Neutrophil (primary cell): ENCODE data around the gene LYVE1.

Source experiments
- H3K27ac ChIP-seq: fragments of 200-600 bp; sonication (generic); 2 replicates; pipeline ENCODE4 v1.5.1; 2016; ENCODE audit warnings: mild to moderate bottlenecking, moderate library complexity
- H3K27me3 ChIP-seq: fragments of 200-600 bp; sonication (generic); 2 replicates; pipeline ENCODE4 v1.6.0; 2016; ENCODE audit warnings: mild to moderate bottlenecking
- H3K36me3 ChIP-seq: fragments of 200-600 bp; sonication (generic); 2 replicates; pipeline ENCODE4 v1.5.1; 2017
- H3K4me1 ChIP-seq, 2 experiments: fragments of 200-600 bp in 1 of 2; sonication (generic) in 1 of 2; 1 replicate in 1 of 2; 2 replicates in 1 of 2; pipeline versions ENCODE4 v1.5.1 to v1.6.1; 2013 to 2016; ENCODE audit warnings: low read depth in 1 of 2, low read length in 1 of 2, mild to moderate bottlenecking in 1 of 2, moderate library complexity in 1 of 2; ENCODE audit not compliant: control insufficient read depth in 1 of 2, insufficient read depth in 1 of 2
- H3K4me3 ChIP-seq, 2 experiments: fragments of 200-600 bp in 1 of 2; sonication (generic) in 1 of 2; 1 replicate in 1 of 2; 2 replicates in 1 of 2; pipeline ENCODE4 v1.5.1; 2013 to 2016; ENCODE audit warnings: low read depth in 1 of 2, low read length in 1 of 2, mild to moderate bottlenecking in 1 of 2, moderate library complexity in 1 of 2
- H3K9me3 ChIP-seq: fragments of 200-600 bp; sonication (generic); 2 replicates; pipeline ENCODE4 v1.5.1; 2016
- TF ChIP-seq, protein P1 (sequence below): fragments of 200-600 bp; sonication (generic); IDR thresholded peaks from 2 replicates; pipeline ENCODE4 v1.5.1; 2016; ENCODE audit warnings: antibody characterized with exemption

LYVE1 gene

DNA sequence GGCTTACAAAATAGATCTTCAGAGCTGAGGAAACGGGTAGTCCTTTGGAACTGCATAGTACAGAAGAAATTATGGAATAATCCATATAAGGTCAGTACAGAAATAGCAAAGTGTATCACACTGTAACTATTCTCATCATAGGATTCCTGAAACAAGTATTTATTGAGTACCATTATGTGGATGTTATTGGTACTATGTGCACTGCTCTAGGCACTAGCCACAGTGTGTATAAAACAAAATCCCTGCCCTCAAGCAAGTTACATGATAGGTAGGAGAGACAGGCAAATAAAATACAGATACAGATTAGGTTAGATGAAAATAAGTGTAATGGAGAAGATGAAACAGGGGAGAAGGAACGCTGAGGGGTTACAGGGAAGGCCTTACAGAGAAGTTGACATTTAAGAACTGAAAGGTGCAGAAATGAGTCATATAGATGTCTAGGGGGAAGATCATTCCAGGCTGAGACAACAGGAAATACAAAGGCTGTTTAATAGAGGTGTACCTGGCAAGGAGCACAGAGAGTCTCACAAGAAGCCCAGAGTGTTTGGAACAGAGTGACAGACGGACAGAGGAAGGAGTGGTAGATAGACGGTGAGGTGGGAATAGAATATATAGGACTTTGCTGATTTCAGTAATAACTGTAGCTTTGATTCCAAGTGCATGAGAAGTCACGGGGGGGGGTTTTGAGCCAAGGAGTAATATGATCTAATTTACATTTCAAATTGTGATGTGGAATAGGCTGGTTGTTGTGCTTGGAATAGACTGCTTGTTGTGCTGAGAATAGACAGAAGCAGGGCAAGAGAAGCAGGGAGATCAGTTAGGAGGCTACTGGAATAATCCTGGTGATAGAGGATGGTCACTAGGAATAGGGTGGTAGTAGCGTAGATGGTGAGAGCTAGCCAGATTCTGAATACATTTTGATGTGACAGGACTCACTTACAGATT, 41.2 kb downstream of the LYVE1 start:
- no peaks in the 10 kb centered on the region for H3K27me3 ChIP-seq
- TF ChIP-seq, protein P1, sequence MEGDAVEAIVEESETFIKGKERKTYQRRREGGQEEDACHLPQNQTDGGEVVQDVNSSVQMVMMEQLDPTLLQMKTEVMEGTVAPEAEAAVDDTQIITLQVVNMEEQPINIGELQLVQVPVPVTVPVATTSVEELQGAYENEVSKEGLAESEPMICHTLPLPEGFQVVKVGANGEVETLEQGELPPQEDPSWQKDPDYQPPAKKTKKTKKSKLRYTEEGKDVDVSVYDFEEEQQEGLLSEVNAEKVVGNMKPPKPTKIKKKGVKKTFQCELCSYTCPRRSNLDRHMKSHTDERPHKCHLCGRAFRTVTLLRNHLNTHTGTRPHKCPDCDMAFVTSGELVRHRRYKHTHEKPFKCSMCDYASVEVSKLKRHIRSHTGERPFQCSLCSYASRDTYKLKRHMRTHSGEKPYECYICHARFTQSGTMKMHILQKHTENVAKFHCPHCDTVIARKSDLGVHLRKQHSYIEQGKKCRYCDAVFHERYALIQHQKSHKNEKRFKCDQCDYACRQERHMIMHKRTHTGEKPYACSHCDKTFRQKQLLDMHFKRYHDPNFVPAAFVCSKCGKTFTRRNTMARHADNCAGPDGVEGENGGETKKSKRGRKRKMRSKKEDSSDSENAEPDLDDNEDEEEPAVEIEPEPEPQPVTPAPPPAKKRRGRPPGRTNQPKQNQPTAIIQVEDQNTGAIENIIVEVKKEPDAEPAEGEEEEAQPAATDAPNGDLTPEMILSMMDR: no peak
- no peaks in the 10 kb centered on the region for H3K9me3 ChIP-seq
- no peaks in the 10 kb centered on the region for H3K4me1 ChIP-seq
- peaks cover 94% of the 10 kb centered on the region for H3K36me3 ChIP-seq
- no peak overlapping the region for H3K27ac ChIP-seq
- H3K4me3 ChIP-seq: no peak overlapping the region

- no peak overlapping the region for H3K4me3 ChIP-seq
- H3K36me3 ChIP-seq: peaks cover 96% of the 10 kb centered on the region
- no peak overlapping the region for H3K27ac ChIP-seq
- H3K9me3 ChIP-seq: no peaks in the 10 kb centered on the region
- TF ChIP-seq, protein P1: no peak
- no peaks in the 10 kb centered on the region for H3K27me3 ChIP-seq
- H3K4me1 ChIP-seq: no peaks in the 10 kb centered on the region
These were observed 44.0 kb downstream of the LYVE1 start for GRCh38 chr11:10524471-10524870.

DNA sequence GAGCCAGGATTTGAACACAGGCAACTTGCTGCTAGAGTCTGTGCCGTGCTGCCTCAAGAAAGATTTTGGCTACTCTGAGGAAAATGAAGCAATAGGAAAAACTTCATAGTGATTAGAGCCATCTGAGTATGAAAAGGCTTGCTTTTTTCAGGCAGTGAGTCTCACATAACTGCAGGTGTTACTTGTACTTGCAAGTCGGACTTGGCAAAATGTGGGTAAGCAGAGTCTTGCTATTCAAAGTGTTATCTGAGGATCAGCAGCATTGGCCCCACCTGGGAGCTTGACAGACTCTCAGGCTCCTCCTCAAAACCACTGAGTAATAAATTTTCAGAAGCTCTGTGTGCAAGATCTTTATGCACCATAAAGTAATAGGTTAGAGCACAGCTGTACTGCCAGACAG, 45.5 kb downstream of the LYVE1 start:
- Histone ChIP-seq H3K36me3 (peaks cover 94% of the 10 kb centered on the region), H3K4me1 (no peaks in the 10 kb centered on the region), H3K4me3 (no peak overlapping the region), H3K27ac (no peak overlapping the region), H3K9me3 (no peaks in the 10 kb centered on the region), H3K27me3 (no peaks in the 10 kb centered on the region)
- TF ChIP-seq, protein P1: no peak

- Histone ChIP-seq H3K27me3 (no peaks in the 10 kb centered on the region), H3K4me1 (no peaks in the 10 kb centered on the region), H3K36me3 (peaks cover 90% of the 10 kb centered on the region), H3K27ac (no peak overlapping the region), H3K9me3 (no peaks in the 10 kb centered on the region), H3K4me3 (no peak overlapping the region)
- TF ChIP-seq, protein P1: no peak
These were observed 46.2 kb downstream of the LYVE1 start for GRCh38 chr11:10522276-10522675.

DNA sequence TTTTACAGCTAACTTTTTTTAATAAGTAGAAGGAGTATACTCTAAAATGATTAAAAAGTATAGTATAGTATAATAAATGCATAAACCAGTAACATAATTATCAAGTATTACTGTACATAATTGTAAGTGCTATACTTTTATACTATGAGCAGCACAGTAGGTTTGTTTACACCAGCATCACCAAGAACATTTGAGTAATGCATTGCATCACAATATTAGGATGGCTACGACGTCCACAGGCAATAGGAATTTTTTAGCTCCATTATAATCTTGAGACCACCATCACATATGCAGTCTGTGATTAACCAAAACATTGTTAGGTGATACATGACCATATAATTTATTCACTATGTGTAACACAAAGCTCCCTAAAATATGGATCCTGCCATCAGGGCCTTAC, 47.9 kb downstream of the LYVE1 start:
- Histone ChIP-seq H3K4me1 (no peaks in the 10 kb centered on the region), H3K36me3 (peaks cover 83% of the 10 kb centered on the region), H3K9me3 (no peaks in the 10 kb centered on the region), H3K4me3 (no peak overlapping the region), H3K27me3 (no peaks in the 10 kb centered on the region), H3K27ac (no peak overlapping the region)
- TF ChIP-seq, protein P1: no peak
